Lower lobe of right lung (tissue), 2 donors: Measurements from ENCODE around the gene FARS2. TPM values are rescaled to one million over a fixed set of nuclear protein-coding genes. Genes with fewer than 3 reads are reported as not detected.
A peak's percentile ranks its signal among the peaks of the same experiment; 100 is the strongest.

ENCODE experiments used
- ATAC-seq, 2 donors: fragments of 200-7000 bp; cut with Tn5 transposase; one replicate each; pipeline ENCODE4 v1.9.1; 2020 to 2022; ENCODE audit warnings: mild to moderate bottlenecking in 2 of 2, moderate library complexity in 2 of 2
- DNase-seq: peaks from one replicate; pipeline ENCODE4 v3.0.0-alpha.2; 2020
- H3K27ac ChIP-seq: fragments of 200-600 bp; one replicate; pipeline ENCODE4 v1.8.0; 2022
- H3K27me3 ChIP-seq: fragments of 200-600 bp; one replicate; pipeline ENCODE4 v1.8.0; 2022; ENCODE audit warnings: low read depth
- H3K36me3 ChIP-seq: fragments of 200-600 bp; one replicate; pipeline ENCODE4 v1.8.0; 2022; ENCODE audit warnings: mild to moderate bottlenecking
- H3K4me1 ChIP-seq: fragments of 200-600 bp; one replicate; pipeline ENCODE4 v1.8.0; 2022
- H3K4me3 ChIP-seq: fragments of 200-600 bp; one replicate; pipeline ENCODE4 v1.8.0; 2022; ENCODE audit warnings: mild to moderate bottlenecking
- H3K9me3 ChIP-seq: fragments of 200-600 bp; one replicate; pipeline ENCODE4 v1.8.0; 2022
- CTCF ChIP-seq: fragments of 200-600 bp; IDR thresholded peaks from one replicate; pipeline ENCODE4 v1.8.0; 2022; ENCODE audit warnings: antibody characterized with exemption, mild to moderate bottlenecking
- intact Hi-C: fragments of 100-400 bp; cut with DNase I; formaldehyde crosslinking; loops from one replicate; pipeline ENCODE4 v1.11.0; 2022
- total RNA-seq: library from RNA; stranded (reverse); fragmentation: NEBNext Ultra II Directional; extraction: Animal tissue kit (Norgen Biotek cat#: 25700); gene quantifications from one replicate; pipeline ENCODE4 v1.2.1, GENCODE V29; 2021
- donor health status: DM: no; HTN: yes; CAD: no; lungs with severe emphysema.

FARS2 gene
- total RNA-seq, 1 donor from 2014 or later, result 17.0 TPM

- no peaks in the 10 kb centered on the region for H3K4me1 ChIP-seq
- no peaks in the 10 kb centered on the region for H3K9me3 ChIP-seq
- intact Hi-C loops, result no loop called here
- ATAC-seq (no peak), DNase-seq (no peak)
- H3K27ac ChIP-seq, result no peak overlapping the region
- no peaks in the 10 kb centered on the region for H3K27me3 ChIP-seq
- no peak overlapping the region for H3K4me3 ChIP-seq
- TF ChIP-seq CTCF, result no peak
- no peaks in the 10 kb centered on the region for H3K36me3 ChIP-seq
Measured at GRCh38 chr6:5450073-5450472, 188.8 kb downstream of the FARS2 start.

- ATAC-seq (no peak), DNase-seq (no peak)
- Histone ChIP-seq H3K36me3 (no peaks in the 10 kb centered on the region), H3K27ac (no peak overlapping the region), H3K4me1 (peaks cover 18% of the 10 kb centered on the region), H3K9me3 (no peaks in the 10 kb centered on the region), H3K27me3 (no peaks in the 10 kb centered on the region), H3K4me3 (no peak overlapping the region)
- TF ChIP-seq CTCF, result no peak
- intact Hi-C loops, result no loop called here
Measured at GRCh38 chr6:5453546-5453945, 192.2 kb downstream of the FARS2 start.

GRCh38 chr6:5455142-5455541, 193.8 kb downstream of the FARS2 start:
- H3K27ac ChIP-seq, result no peak overlapping the region
- intact Hi-C loops, result no loop called here
- H3K9me3 ChIP-seq, result no peaks in the 10 kb centered on the region
- no peaks in the 10 kb centered on the region for H3K36me3 ChIP-seq
- TF ChIP-seq CTCF, result no peak
- no peak for ATAC-seq
- H3K4me3 ChIP-seq, result no peak overlapping the region
- H3K4me1 ChIP-seq, result peaks cover 18% of the 10 kb centered on the region
- no peak for DNase-seq
- no peaks in the 10 kb centered on the region for H3K27me3 ChIP-seq

- H3K36me3 ChIP-seq, result no peaks in the 10 kb centered on the region
- no peak overlapping the region for H3K4me3 ChIP-seq
- H3K27me3 ChIP-seq, result no peaks in the 10 kb centered on the region
- intact Hi-C loops, result no loop called here
- ATAC-seq (peak; percentile 4 to 10), DNase-seq (no peak)
- no peak overlapping the region for H3K27ac ChIP-seq
- no peak for TF ChIP-seq CTCF
- H3K4me1 ChIP-seq, result peaks cover 18% of the 10 kb centered on the region
- no peaks in the 10 kb centered on the region for H3K9me3 ChIP-seq
Measured at GRCh38 chr6:5457041-5457440, 195.7 kb downstream of the FARS2 start.

- peaks cover 18% of the 10 kb centered on the region for H3K4me1 ChIP-seq
- no peak overlapping the region for H3K4me3 ChIP-seq
- peak; percentile 76 for DNase-seq
- no peaks in the 10 kb centered on the region for H3K27me3 ChIP-seq
- peak; percentile 90 to 92 for ATAC-seq
- H3K36me3 ChIP-seq, result no peaks in the 10 kb centered on the region
- no peak for TF ChIP-seq CTCF
- no peak overlapping the region for H3K27ac ChIP-seq
- intact Hi-C loops, result no loop called here
- H3K9me3 ChIP-seq, result no peaks in the 10 kb centered on the region
Measured at GRCh38 chr6:5457983-5458683, 196.8 kb downstream of the FARS2 start.
